K562 (cell line): ENCODE data around the gene LRRN3. TPM values are rescaled to one million over a fixed set of nuclear protein-coding genes. Genes with fewer than 3 reads are reported as not detected.

Source experiments
- ATAC-seq: fragments of 200-7000 bp; cut with Tn5 transposase; 3 replicates; pipeline ENCODE4 v1.9.1; 2020; ENCODE audit warnings: moderate library complexity
- BruUV-seq: library from RNA; stranded (reverse); fragments of 400-500 nt; replicated peaks from 2 replicates; lab custom pipeline; 2021; lab: Mats Ljungman, UMichigan
- CTCF ChIA-PET: fragments of 300-600 bp; formaldehyde crosslinking; extraction: SDS; loops from one replicate; lab custom pipeline; 2021; ENCODE audit warnings: low intra/inter-chr PET ratio; lab: Yijun Ruan, JAX
- POLR2A ChIA-PET: fragments of 300-600, 350-650 bp; sonication (Branson Sonifier 250); formaldehyde crosslinking; extraction: SDS; loops from one replicate; lab custom pipeline; 2021; ENCODE audit warnings: antibody characterized with exemption, inconsistent platforms; lab: Yijun Ruan, JAX
- DNase-seq, 4 experiments: peaks; one replicate each; pipeline versions ENCODE4 v3.0.0 to v3.0.0-alpha.2; 2011 to 2018; ENCODE audit warnings: low spot score in 3 of 4, mixed read lengths in 3 of 4; ENCODE audit errors: extremely low read depth in 1 of 4
- FAIRE-seq: peaks from 2 replicates; lab custom pipeline; 2011; peaks lifted over from hg19 to GRCh38; lab: Jason Lieb, UNC
- H2AFZ ChIP-seq: 2 replicates; pipeline ENCODE4 v1.6.0; 2011; ENCODE audit warnings: low read depth, low read length, control low read depth, inconsistent platforms
- H3K27ac ChIP-seq: fragments of 200-600 bp; 3 replicates; pipeline ENCODE4 v1.8.0; 2011; ENCODE audit warnings: low read depth, mild to moderate bottlenecking, control low read depth, inconsistent platforms, low read length, moderate library complexity, mixed read lengths; ENCODE audit errors: extremely low read depth
- H3K27me3 ChIP-seq, 2 experiments: fragments of 300-600 bp in 1 of 2; 2 replicates in 1 of 2; 3 replicates in 1 of 2; pipeline versions ENCODE4 v1.6.0 to v1.8.0; 2011; ENCODE audit warnings: inconsistent platforms in 2 of 2, low read length in 2 of 2, mild to moderate bottlenecking in 1 of 2, mixed read lengths in 1 of 2, moderate library complexity in 1 of 2; ENCODE audit not compliant: control insufficient read depth in 2 of 2, insufficient read depth in 2 of 2
- H3K36me3 ChIP-seq: fragments of 300-600 bp; 3 replicates; pipeline ENCODE4 v1.8.0; 2011; ENCODE audit warnings: mild to moderate bottlenecking, low read length, inconsistent platforms; ENCODE audit not compliant: control insufficient read depth, insufficient read depth
- H3K4me1 ChIP-seq, 2 experiments: fragments of 200-600 bp in 1 of 2; replicated peaks in 1 of 2; 2 replicates in 1 of 2; 3 replicates in 1 of 2; pipeline versions ENCODE4 v1.5.1 to v1.8.0; 2011; ENCODE audit warnings: inconsistent platforms in 2 of 2, low read length in 2 of 2, mild to moderate bottlenecking in 1 of 2, mixed read lengths in 1 of 2, moderate library complexity in 1 of 2; ENCODE audit not compliant: control insufficient read depth in 2 of 2, insufficient read depth in 2 of 2
- H3K4me2 ChIP-seq: 2 replicates; pipeline ENCODE4 v1.6.1; 2011; ENCODE audit warnings: low read length, control low read depth, inconsistent platforms, mixed read lengths; ENCODE audit not compliant: insufficient read depth
- H3K4me3 ChIP-seq: fragments of 200-600 bp; sonication (generic), shearing (Covaris generic); 2 replicates; pipeline ENCODE4 v1.5.1; 2016; ENCODE audit warnings: control low read depth, inconsistent platforms
- H3K79me2 ChIP-seq: fragments of 200-600 bp; 3 replicates; pipeline ENCODE4 v1.8.0; 2011; ENCODE audit warnings: low read length, inconsistent platforms; ENCODE audit not compliant: control insufficient read depth, insufficient read depth
- H3K9ac ChIP-seq, 2 experiments: 2 replicates each; pipeline versions ENCODE4 v1.6.0 to v1.6.1; 2011; ENCODE audit warnings: low read depth in 2 of 2, low read length in 2 of 2, control low read depth in 1 of 2, inconsistent platforms in 1 of 2, mild to moderate bottlenecking in 1 of 2, mixed read lengths in 1 of 2; ENCODE audit not compliant: insufficient read depth in 1 of 2
- H3K9me1 ChIP-seq: one replicate; pipeline ENCODE4 v1.6.0; 2011; ENCODE audit warnings: inconsistent platforms, mild to moderate bottlenecking, low read length, moderate library complexity; ENCODE audit not compliant: control insufficient read depth, insufficient read depth
- H3K9me3 ChIP-seq: replicated peaks from 2 replicates; pipeline ENCODE4 v1.5.1; 2011; ENCODE audit warnings: low read depth, low read length, inconsistent platforms; ENCODE audit not compliant: control insufficient read depth, insufficient read depth
- H4K20me1 ChIP-seq: replicated peaks from 2 replicates; pipeline ENCODE4 v1.6.1; 2011; ENCODE audit warnings: low read length, inconsistent platforms, mixed read lengths; ENCODE audit not compliant: control insufficient read depth, insufficient read depth
- ARID2 ChIP-seq: fragments of 450-650 bp; IDR thresholded peaks from 2 replicates; pipeline ENCODE4 v1.6.1; 2017; ENCODE audit warnings: antibody characterized with exemption, mild to moderate bottlenecking
- FOXJ2 ChIP-seq: fragments of 200-800 bp; sonication (Bioruptor generic); IDR thresholded peaks from 2 replicates; pipeline ENCODE4 v1.6.1; 2016; ENCODE audit warnings: missing genetic modification characterization, missing compliant biosample characterization
- KLF6 ChIP-seq: fragments of 250-450 bp; sonication (Bioruptor Pico); IDR thresholded peaks from 2 replicates; pipeline ENCODE4 v1.4.0; 2020; ENCODE audit warnings: mild to moderate bottlenecking, moderate library complexity, borderline replicate concordance
- ZBTB49 ChIP-seq: sonication (generic); formaldehyde crosslinking; IDR thresholded peaks from 2 replicates; pipeline ENCODE4 v1.8.0; 2022; ENCODE audit warnings: missing genetic modification reagents, mild to moderate bottlenecking, borderline replicate concordance
- ZNF143 ChIP-seq: sonication (generic); formaldehyde crosslinking; IDR thresholded peaks from 2 replicates; pipeline ENCODE4 v1.9.0; 2022; ENCODE audit warnings: mild to moderate bottlenecking, missing genetic modification reagents
- ZNF263 ChIP-seq: sonication (generic); formaldehyde crosslinking; IDR thresholded peaks from 2 replicates; pipeline ENCODE4 v1.8.0; 2022; ENCODE audit warnings: mild to moderate bottlenecking, missing genetic modification reagents, borderline replicate concordance
- ZNF311 ChIP-seq: fragments of 250-450 bp; sonication (Bioruptor Pico); IDR thresholded peaks from 2 replicates; pipeline ENCODE4 v1.4.0; 2020; ENCODE audit warnings: mild to moderate bottlenecking, moderate library complexity
- ZNF431 ChIP-seq: sonication (generic); formaldehyde crosslinking; IDR thresholded peaks from 2 replicates; pipeline ENCODE4 v1.8.0; 2022; ENCODE audit warnings: mild to moderate bottlenecking, missing genetic modification reagents
- WGBS: fragments of 100-300 bp; shearing (Covaris generic); methylation state at CpG from one replicate; pipeline ENCODE4 v1.1.6; 2016; ENCODE audit warnings: low coverage, mixed read lengths; ENCODE audit not compliant: insufficient coverage; ENCODE audit errors: missing lambda C conversion rate; 5-methylcytosine and 5-hydroxymethylcytosine counted together
- in situ Hi-C: fragments of 300-500 bp; cut with MboI; formaldehyde crosslinking; loops from 4 replicates; pipeline ENCODE4 v1.15.0; 2018; ENCODE audit warnings: inconsistent platforms, mixed read lengths
- intact Hi-C: fragments of 100-400 bp; cut with micrococcal nuclease; formaldehyde crosslinking; loops from 2 replicates; pipeline ENCODE4 v1.14.2; 2022
- polyA plus RNA-seq, 8 experiments: library from polyadenylated mRNA; depleted of rRNA in 4 of 8; stranded (reverse) in 5 of 8; unstranded in 3 of 8; fragments of >200 nt; fragmentation: Nextera tagmentation in 2 of 8; fragmentation: Illumina TruSeq in 1 of 8; extraction: Ambion mirVana in 2 of 8; extraction: Trizol in 1 of 8; gene quantifications; 2 replicates each; pipeline versions ENCODE4 v1.2.1 to v1.2.3, GENCODE V29; 2011 to 2014; ENCODE audit warnings: inconsistent platforms in 1 of 8, missing spikeins in 1 of 8
- total RNA-seq, 7 experiments: library from RNA; depleted of rRNA in 6 of 7; stranded (reverse); fragments of >200 nt in 6 of 7; fragmentation: Illumina TruSeq in 2 of 7; extraction: Trizol in 2 of 7; gene quantifications; 2 replicates each; pipeline versions ENCODE4 v1.2.1 to v1.2.3, GENCODE V29; 2011 to 2021; ENCODE audit warnings: low replicate concordance in 1 of 7
- TF ChIP-seq, protein P1 (sequence below), 3 experiments: IDR thresholded peaks in 2 of 3; conservative IDR thresholded peaks in 1 of 3; 2 replicates each; pipeline ENCODE4 v1.5.1; 2011 to 2012; ENCODE audit warnings: low read length in 3 of 3, mild to moderate bottlenecking in 3 of 3, control low read depth in 2 of 3, improper control_type of control experiment in 1 of 3, inconsistent platforms in 1 of 3, low read depth in 1 of 3, mixed read lengths in 1 of 3, moderate library complexity in 1 of 3; ENCODE audit not compliant: insufficient read depth in 2 of 3

LRRN3 gene
- total and polyA plus RNA-seq, 9 of the 15 experiments (the other 6 are each of a cell fraction or from before 2014, with no cell fraction given), result 0.05 to 1.00 (median 0.20) TPM; not detected in 1

- ATAC-seq (no peak), DNase-seq (no peak)
- WGBS, result 76% methylated on average over 4 of the region's 4 CpGs
- Histone ChIP-seq H3K4me2 (no peak overlapping the region), H3K27ac (no peak overlapping the region), H3K79me2 (no peaks in the 10 kb centered on the region), H3K4me1 (no peaks in the 10 kb centered on the region), H3K36me3 (no peaks in the 10 kb centered on the region), H4K20me1 (no peaks in the 10 kb centered on the region), H3K9me3 (no peaks in the 10 kb centered on the region), H3K9me1 (no peaks in the 10 kb centered on the region), H2AFZ (no peak overlapping the region), H3K9ac (no peak overlapping the region)
- CTCF ChIA-PET, result no interaction called here
- no TSS peak for BruUV-seq
- POLR2A ChIA-PET, result no interaction called here
- in situ Hi-C loops (no loop called here), intact Hi-C loops (no loop called here)
- TF ChIP-seq FOXJ2 (tag), result no peak
- no peak for TF ChIP-seq KLF6 (CRISPR knock-in tag)
- TF ChIP-seq, all 486 proteins: peak for 0
- no peaks in the 10 kb centered on the region for H3K27me3 ChIP-seq
- FAIRE-seq, result no peak
- H3K4me3 ChIP-seq, result no peak overlapping the region
Measured at GRCh38 chr7:111103678-111104274, 12.8 kb downstream of the LRRN3 start.

DNA sequence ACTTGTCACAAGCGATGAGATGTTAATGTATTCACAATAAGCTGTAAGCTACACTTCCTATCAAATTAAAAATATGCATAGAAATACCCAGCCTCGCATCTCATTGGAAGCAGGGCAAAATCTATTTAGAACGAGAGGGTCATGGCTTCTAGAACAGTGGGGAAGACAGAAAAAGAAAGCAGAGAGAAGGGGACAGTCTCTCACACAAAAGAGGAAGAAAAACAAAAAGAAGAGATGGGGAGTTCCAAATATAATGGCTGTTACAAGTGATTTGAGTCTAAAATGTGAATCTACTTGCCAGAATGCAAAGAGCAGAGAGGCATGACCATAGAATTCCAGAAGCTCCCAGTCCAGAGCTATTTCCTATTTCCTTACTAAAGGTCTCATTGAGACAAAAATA is 13.8 kb downstream of the LRRN3 start:
- no peaks in the 10 kb centered on the region for H3K9me1 ChIP-seq
- no peaks in the 10 kb centered on the region for H3K36me3 ChIP-seq
- intact Hi-C loops (no loop called here), in situ Hi-C loops (no loop called here)
- H3K9ac ChIP-seq, result no peak overlapping the region
- 58% methylated on average over 3 of the region's 3 CpGs for WGBS
- H3K9me3 ChIP-seq, result no peaks in the 10 kb centered on the region
- no peak overlapping the region for H3K4me3 ChIP-seq
- no peak for DNase-seq
- ChIA-PET POLR2A (no interaction called here), CTCF (no interaction called here)
- H3K79me2 ChIP-seq, result no peaks in the 10 kb centered on the region
- no peak for FAIRE-seq
- H3K4me1 ChIP-seq, result no peaks in the 10 kb centered on the region
- H3K27ac ChIP-seq, result no peak overlapping the region
- no peak overlapping the region for H2AFZ ChIP-seq
- H3K4me2 ChIP-seq, result no peak overlapping the region
- no peaks in the 10 kb centered on the region for H4K20me1 ChIP-seq
- no peaks in the 10 kb centered on the region for H3K27me3 ChIP-seq
- ATAC-seq, result no peak
- BruUV-seq, result no TSS peak
- TF ChIP-seq ZBTB49 (CRISPR knock-in tag) (no peak), ZNF311 (CRISPR knock-in tag) (no peak), ZNF143 (CRISPR knock-in tag) (no peak), ARID2 (no peak), ZNF263 (no peak), ZNF431 (CRISPR knock-in tag) (no peak)
- TF ChIP-seq, protein P1, sequence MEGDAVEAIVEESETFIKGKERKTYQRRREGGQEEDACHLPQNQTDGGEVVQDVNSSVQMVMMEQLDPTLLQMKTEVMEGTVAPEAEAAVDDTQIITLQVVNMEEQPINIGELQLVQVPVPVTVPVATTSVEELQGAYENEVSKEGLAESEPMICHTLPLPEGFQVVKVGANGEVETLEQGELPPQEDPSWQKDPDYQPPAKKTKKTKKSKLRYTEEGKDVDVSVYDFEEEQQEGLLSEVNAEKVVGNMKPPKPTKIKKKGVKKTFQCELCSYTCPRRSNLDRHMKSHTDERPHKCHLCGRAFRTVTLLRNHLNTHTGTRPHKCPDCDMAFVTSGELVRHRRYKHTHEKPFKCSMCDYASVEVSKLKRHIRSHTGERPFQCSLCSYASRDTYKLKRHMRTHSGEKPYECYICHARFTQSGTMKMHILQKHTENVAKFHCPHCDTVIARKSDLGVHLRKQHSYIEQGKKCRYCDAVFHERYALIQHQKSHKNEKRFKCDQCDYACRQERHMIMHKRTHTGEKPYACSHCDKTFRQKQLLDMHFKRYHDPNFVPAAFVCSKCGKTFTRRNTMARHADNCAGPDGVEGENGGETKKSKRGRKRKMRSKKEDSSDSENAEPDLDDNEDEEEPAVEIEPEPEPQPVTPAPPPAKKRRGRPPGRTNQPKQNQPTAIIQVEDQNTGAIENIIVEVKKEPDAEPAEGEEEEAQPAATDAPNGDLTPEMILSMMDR (IDR thresholded peaks at IDR 0.05 in 2 of 3, conservative IDR thresholded peaks at IDR 0.05 in 1 of 3; ENCODE audit: insufficient read depth in 2 of 3, low read depth in 1 of 3, low read length in 3 of 3), result no peak
